HTR-8/SVneo (cell line): ENCODE data around the gene WSCD1.

Source experiments
- DNase-seq: peaks from one replicate; pipeline ENCODE4 v3.0.0; 2011; ENCODE audit warnings: low spot score, mixed read lengths; ENCODE audit not compliant: insufficient read length
- FAIRE-seq: peaks from 2 replicates; lab custom pipeline; 2011; peaks lifted over from hg19 to GRCh38; lab: Jason Lieb, UNC

Gene WSCD1

DNA sequence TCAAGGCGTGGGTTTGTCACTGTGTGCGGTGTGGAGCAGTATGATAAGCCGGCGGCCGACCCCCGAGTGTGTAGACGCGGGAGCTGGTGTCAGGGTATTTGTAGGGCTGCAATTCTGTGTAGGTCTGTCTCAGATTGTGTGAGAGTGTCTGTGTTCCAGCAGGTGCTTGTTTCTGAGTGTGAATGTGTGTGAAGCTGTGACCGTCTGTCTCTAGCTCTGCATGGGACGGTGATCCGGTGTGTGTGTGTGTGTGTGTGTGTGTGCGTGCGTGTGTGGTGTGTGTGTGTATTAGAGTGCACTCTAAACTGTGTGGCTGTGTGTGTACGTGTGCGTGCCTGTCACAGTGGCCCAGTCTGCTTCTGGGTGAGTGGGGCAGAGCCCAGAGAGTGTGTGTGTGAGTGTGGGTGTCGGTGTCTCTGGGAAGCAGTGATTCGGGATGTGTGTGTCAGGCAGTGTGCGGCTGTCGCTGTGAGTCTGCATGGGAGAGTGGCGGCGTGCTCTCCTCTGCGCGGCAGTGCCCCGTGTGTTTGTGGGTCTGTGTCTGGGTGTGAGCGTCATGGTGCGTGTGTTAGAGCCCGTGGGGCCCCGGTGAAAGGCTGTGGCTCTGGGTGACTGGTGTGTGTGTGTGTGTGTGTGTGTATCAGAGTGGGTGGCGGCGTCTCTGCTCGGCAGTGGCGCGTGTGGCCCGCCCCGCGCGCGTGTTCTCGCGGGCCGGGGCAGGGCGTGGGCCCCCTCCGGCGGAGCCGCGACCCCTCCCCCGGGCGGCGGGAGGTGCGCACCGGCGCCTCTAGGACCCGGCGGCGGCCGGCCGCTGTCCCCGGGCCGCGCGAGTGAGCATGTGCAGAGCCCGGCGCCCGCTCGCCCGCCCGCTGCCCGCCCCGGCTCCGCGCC, at the start of gene WSCD1:
WSCD1 (plus strand) TSS at position 841 of the 891 bp plus-strand sequence. CDS start 10,280 bp downstream, outside the sequence.
- no peak for DNase-seq
- peak; percentile 59 for FAIRE-seq

DNA sequence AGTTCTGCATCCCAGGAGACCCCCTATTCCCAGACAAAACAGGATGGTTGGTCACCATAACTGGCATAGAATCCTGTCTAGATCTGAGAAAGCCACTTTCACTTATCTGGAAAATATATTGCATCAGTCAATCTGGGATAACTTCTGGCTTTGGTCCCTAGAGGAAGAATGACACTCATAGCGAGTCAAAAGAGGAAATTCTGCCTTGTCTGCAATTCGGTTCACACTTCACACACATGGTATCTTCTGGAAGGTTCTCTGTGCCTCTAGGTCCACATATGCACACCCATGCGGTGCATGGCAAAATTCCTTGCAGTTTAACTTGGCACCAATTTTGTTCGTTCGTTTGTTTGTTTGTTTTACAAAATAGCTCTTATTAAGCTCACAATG, 49.2 kb upstream of the WSCD1 start:
- DNase-seq (no peak), FAIRE-seq (no peak)

DNA sequence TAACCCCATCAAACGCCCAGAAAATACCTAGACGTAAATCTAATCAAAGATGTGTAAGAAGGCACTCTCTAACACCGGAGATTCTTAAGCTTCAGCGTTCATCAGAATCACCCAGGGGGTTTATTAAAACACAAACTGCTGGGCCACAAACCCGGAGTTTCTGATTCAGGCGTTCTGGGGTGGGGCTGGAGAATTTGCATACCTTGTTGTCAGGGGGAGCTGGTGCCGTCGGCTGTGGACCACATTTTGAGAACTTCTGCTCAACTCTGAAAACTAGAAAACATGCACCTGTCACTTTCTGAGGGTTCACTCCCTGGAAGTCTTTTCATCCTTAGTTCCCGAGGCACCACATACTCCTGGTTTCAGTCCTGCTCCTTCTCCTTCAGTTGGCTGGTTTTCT, 48.6 kb upstream of the WSCD1 start:
- FAIRE-seq: no peak

DNA sequence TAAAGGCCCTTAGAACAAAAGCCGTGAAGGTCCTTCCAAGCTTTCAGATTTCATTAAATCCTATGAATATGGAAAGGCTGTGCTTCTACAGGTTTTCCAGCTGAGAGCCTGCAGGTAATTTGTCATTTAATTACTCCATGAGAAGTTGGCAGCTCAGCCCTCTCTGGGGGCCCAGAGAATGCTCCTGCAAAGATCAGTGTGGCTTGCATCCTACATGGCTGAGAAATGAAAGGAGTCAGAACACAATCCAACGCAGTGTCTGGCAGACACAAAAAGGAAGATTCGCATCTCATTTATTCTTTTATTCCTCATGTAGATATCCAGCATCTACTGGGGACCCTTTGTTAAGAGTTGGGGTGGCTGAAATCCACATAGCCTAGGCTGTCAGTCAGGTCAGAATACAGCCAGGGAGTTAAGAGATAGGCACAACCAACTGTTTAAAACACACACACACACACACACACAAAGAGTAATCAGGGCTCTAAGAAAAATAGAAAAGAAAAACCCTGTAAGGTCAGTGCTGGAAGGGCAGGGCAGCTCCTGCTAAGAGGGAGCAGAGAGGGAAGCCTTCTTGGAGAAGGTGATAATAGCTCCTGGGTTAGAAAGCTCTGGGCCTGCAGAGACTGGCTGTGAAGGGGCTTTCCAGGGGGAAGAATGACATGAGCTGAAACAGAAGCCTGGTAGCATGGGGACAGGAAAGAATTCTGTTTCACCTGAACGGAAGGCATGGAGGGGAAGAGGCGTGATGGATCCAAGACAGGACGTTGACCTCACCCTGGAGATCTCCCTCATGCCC, 46.9 kb upstream of the WSCD1 start:
- no peak for DNase-seq
- FAIRE-seq: no peak

More for the DNA sequence above, 48.6 kb upstream of the WSCD1 start:
- no peak for DNase-seq

DNA sequence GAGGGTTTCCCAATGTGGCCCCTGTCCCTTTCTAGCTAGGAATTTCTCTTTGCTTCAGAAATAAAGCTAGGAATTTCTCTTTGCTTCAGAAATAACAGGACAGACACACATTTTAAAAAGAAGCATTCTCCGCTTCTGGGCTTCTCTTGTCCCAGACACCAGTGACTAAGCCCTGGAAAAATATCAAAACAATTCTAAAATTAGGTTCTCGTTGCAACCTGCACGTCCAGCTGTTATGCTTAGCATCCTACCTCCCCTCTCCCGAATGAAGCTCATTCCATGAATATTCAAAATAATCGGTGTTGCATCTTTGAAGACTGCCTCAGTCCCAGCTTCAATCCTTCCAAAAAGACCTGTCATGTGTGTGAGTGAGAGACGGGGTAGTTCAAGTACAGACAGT, 45.6 kb upstream of the WSCD1 start:
- no peak for FAIRE-seq

DNA sequence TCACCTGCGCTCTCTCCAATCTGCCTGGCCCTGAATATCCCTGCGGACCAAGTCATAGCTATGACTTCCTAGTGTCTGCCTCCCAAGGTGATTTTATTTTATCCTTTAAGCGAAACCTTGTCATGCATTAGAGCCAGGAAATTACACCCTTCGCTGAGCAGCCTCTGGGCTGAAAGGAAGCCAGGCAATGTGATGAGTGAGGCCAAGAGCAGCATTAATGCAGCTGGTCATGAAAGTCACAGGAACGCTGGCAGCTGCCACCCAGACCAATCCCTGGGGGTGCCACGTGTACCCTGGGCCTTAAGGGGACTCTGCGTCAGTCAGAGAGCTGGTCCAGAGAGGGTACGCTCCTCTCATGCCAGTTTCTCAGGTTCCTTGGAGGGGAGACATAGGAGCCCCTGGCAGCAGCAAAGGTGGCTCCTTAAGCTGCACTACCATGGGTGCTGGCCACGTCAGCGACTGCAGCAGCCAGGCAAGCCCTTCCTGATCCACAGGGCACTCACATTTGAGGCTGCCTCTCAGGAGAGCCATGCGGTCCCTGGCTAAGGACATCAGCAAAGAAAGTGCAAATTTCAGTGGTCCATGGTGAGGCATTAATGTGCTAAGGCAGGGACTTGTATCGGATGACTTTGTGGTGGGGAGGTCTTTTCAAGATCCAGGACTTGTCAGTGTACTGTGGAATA, 42.7 kb upstream of the WSCD1 start:
- DNase-seq: no peak
- no peak for FAIRE-seq

More for the DNA sequence above, 45.6 kb upstream of the WSCD1 start:
- DNase-seq: no peak

DNA sequence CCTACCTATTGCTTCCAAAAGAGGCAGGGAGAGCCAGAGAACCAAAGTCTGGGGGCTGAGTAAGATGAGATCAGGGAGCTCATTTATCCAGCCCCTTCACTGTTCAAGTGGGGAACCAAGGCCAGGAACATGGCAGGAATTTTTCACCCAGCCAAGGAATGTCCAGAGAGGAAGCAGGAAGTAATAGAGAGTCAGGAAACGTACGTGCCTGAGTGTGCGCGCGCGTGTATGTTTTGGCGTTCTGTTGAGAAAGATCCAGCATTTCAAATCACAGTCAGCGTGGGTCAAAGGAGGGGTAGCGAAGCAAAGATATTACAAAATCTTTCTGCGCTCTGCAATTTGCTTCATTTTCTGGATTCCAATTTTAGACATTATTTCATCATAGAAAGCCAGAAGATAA, 41.9 kb upstream of the WSCD1 start:
- FAIRE-seq (no peak), DNase-seq (no peak)

DNA sequence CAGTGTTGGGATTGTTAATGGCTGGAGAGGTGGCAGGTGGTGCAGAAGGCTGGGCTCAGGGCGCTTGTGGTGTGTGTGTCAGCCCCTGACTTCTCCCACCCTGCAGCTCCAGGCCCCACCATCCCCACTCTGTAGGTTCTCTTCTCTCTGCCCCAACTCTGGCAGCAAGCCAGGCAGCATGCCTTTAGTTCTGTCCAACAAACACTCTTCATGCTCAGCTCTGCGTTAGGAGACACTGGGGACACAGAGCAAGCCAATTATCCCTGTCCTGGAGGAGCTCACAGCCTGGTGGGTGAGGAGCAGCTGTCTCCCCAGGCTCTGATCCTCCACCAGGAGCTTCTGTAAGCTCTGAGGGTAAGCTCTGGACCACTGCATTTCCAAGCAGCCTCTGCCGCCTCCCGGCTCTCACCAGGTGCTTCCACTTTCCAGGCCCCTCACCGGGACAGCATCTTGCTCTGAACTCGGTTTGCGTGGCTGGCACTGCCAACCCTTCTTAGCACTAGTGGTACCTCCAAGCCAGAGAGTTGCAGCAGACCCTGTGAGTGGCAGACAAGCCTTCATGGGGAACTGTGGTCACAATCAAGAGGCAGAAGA, 34.3 kb upstream of the WSCD1 start:
- DNase-seq: no peak
- FAIRE-seq: no peak

DNA sequence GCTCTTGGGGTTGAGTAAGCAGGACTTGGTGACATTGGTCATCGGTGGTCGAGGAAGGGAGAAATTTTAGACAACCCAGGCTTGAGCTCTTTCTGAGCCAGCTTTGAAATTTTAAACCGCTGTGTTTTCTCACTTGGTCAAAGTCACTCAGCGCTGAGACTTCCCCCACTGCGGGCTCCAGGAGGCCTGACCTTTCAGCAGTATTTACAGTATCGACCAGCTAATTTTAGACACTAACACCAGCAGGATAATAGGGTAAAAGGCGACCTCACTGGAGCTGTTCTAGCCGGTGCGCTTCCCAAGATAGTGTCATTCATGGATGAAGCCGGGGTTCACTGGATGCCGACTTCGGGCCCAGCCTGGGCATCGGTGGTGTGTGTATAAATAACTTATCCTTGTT, 29.7 kb upstream of the WSCD1 start:
- DNase-seq (no peak), FAIRE-seq (no peak)

DNA sequence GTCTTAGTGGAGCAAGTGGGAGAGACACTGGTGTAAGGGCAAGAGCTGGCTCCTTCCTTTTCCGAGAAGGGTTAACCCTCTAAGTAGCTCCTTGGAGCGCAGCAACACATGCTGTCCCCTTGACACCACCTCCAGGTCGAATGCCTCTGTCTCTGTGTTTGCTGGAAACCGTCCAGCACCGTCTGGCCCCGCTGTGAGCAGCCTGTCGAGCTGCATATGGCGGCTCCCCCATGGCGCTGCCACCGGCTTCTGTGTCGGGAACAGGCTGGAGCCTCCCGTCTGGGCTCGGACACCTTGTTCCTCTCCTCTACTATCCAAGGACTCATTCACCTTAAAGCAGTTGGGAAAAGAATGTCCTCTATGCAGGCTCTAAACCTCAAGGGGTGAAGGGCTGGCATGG, 28.9 kb upstream of the WSCD1 start:
- DNase-seq (no peak), FAIRE-seq (no peak)

DNA sequence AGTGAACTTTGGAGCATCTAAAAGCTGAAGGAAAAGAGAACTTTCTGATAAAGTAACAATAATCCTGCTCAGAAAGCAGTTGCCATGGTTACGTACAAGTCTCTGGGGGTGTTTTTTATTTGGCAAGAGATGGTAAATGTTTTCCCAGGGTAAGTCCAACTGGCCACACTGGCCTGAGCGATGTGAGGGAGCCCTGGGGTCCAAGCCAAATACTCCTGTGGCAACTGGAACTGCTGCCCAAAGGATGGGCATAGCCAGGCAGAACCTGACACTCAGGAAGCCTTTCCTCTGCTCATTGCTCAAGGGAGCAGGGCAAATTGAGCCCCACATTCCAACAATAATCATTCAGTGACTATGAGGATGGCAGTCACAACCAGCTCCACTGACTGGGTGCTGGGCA, 26.8 kb upstream of the WSCD1 start:
- no peak for FAIRE-seq
- DNase-seq: no peak

DNA sequence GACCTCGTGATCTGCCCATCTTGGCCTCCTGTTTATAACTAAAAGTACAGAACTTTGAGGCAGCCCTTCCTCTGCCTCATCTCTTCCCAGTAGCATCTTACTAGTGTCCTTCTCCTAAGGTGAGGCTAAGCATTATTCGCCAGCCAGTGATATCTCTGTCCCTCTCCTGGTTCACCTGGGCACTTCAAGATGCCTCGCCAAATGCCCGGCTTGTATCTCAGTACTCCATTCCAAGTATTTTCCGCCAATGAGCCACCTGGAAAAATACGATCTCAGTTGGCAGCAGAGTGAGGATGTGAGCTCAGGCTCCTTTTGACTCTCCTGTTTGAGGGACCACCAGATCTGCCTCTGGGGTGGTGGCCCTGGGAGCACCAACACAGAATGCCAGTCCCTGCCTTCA, 25.9 kb upstream of the WSCD1 start:
- DNase-seq (no peak), FAIRE-seq (no peak)

DNA sequence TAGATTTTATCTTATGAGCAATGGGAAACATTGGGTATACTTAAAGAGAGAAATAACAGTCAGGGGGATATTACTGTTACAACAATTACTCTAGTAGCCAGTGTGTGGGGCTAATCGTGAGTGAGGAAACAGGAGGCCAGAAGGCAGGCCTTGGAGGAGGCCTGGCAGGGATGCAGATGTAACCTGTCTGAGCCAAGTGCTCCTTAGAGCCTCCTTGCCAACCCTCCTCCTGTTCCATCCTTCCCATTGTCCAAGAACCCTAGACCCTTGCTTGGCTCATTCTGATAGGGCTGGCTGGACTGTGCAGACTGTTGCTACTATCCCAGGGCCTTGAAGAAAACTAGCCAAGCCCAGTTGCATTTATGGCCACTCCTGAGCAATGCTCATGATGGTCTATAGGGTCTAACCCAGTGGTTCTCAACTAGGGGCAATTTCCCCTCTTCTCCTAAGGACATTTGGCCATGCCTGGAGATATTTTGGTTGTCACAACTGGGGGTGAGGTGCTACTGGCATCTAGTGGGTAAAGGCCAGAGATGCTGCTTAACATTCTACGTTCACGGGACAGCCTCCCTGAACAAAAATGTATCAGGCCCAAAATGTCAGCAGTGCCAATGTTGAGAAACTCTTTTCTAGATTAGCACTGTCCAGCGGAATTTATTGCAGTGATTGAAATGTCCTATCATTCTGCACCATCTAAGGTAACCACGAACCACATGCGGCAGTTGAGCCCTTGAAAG, 24.4 kb upstream of the WSCD1 start:
- FAIRE-seq: no peak
- no peak for DNase-seq

DNA sequence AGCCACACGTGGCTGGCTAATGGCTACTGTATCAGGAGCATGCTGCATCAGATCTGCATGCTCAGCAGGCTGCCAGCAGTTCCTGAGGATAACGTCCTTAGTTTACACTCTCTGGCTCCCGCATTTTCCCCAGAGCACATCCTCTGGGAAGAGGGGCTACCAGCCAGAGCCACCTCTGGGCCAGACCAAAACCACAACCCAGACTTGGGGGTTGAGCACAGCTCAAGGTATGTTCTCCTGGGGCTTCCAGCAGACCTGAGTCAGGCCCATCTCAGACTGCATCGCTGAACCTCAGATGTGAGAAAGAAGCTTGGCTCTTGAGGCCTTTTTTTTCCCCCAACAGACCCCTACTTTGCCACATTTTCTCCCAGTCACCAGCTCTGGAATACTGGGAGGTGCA, 23.7 kb upstream of the WSCD1 start:
- FAIRE-seq (no peak), DNase-seq (no peak)

DNA sequence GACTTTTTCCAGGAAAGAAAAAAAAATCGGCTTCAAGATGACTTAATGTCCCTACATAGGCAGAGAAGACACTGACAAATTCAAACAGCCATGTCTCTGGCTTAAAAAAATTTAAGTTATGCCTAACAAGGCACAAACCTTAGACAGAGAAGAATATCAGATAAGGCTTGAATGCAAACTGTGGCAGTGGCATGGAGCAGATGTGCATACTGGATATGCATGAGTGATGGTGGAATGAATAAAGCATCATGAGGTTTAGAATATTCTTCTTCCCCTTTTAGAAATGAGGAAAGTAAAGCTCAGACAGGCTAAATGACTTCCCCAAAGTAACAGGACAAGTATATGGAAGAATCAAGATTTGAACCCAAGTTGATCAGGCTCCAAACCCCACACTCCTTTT, 23.2 kb upstream of the WSCD1 start:
- FAIRE-seq: no peak

DNA sequence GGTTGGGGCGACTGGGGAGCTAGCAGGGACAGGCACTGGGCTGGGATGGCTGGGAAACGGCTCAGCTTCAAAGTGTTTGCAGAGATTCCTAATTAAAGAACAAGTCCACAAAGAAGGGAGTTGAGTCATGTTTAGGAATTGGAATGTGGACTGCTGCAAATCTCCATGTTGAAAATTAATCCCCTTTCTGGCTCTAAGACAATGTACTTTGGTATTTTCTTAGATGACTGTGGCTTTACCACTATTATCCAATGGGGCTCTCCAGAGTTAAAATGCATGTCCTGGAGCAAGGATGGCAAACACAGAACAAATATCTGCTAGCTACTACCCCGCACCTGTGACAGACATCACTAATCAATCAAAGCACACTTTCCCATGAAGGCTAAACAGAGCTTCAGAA, 22.2 kb upstream of the WSCD1 start:
- FAIRE-seq (no peak), DNase-seq (no peak)

More for the DNA sequence above, 23.2 kb upstream of the WSCD1 start:
- no peak for DNase-seq

DNA sequence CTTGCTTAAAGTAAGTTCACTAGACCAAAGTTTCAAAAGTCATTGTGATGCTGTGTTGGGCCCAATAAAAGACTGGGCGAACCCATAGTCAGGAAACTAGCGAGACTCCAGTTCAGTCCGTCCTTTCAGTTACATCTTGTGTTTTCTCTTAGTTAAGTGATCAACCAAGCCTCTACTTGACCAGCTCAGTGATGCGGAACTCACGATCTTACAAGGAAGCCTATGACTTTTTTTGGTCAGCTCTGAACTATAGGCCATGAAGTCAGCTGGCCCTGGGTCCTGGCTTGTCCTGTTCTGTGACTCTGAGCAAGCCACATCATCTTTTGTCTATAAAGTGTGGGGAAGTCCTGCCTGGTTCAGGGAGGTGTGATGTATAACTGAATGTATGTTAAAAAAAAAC, 21.7 kb upstream of the WSCD1 start:
- no peak for FAIRE-seq
- no peak for DNase-seq

DNA sequence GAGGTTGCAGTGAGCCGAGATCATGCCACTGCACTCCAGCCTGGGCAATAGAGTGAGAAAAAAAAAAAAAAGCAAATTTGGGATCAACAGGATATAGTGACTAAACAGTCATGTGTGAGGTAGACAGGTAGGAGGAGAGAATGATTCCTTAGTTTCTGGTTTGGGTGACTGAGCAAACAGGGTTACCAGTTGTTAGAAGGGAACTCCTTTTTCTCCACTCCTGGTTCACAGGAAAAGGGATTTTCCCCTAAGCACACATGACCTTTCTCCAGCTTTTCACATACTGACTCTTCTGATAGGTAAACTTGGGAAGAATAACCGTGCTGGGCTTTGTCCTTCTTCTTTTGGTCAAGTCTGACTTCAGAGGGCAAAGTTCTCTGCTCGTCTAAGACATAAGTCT, 17.3 kb upstream of the WSCD1 start:
- FAIRE-seq (no peak), DNase-seq (no peak)

DNA sequence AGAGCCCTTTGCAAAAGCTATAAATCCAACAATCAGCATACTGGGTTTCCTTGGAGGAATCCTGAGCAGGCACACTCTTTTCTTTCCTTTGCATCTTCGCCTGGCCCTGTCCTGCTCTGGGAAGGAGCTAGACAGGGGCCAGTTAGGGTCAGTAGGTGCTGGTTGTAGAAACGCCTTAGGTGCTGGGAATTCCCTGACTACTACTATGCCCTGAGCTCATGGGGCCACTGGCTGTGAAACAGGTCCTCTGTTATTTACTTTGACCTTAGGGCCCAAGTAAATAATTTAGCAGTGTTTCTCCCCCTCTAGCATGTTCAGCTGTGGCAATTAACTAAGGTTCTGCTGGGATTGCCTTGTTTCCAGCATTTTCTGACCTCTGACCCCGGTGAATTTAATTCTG, 15.8 kb upstream of the WSCD1 start:
- FAIRE-seq (no peak), DNase-seq (no peak)

DNA sequence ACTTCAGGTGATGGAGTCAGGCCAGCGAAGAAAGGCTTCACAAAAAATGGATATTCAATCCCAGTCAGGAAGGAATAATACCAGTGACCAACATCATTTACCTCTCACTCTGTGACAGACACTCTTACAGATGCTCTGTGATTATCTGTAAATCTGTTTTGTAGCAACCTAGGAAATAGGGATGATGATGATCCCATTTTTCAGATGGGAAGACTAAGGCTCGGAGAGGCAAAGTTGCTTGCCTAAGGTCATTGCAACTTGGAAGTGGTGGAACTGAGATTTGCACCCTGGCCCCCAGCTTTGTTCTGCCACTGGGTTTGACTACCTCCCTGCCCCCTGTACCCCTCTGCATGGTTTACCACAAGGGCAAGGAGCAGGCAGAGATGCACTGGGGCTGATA, 14.1 kb upstream of the WSCD1 start:
- DNase-seq: no peak
- FAIRE-seq: no peak
